OCI-LY7 (cell line): ENCODE results near the gene CEP68. TPM values are rescaled to one million over a fixed set of nuclear protein-coding genes. Genes with fewer than 3 reads are reported as not detected.

ENCODE experiments used
- BruUV-seq: library from RNA; stranded (reverse); fragments of 400-500 nt; replicated peaks from 2 replicates; lab custom pipeline; 2021; lab: Mats Ljungman, UMichigan
- CTCF ChIA-PET: fragments of 300-600 bp; sonication (Branson Sonifier 250); formaldehyde crosslinking; loops from one replicate; lab custom pipeline; 2022; ENCODE audit warnings: antibody characterized with exemption; ENCODE audit not compliant: unreplicated experiment; lab: Charles Lee
- POLR2A ChIA-PET: fragments of 300-600 bp; sonication (Branson Sonifier 250); formaldehyde crosslinking; loops from one replicate; lab custom pipeline; 2022; ENCODE audit warnings: antibody characterized with exemption; lab: Charles Lee
- DNase-seq: peaks from one replicate; pipeline ENCODE4 v3.0.0-alpha.2; 2015; ENCODE audit warnings: low spot score
- H2AFZ ChIP-seq: fragments of 200-600 bp; sonication (generic), shearing (Covaris generic); 2 replicates; pipeline ENCODE4 v1.6.1; 2014; ENCODE audit warnings: mild to moderate bottlenecking, antibody characterized with exemption, low read length, moderate library complexity
- H3K27ac ChIP-seq: fragments of 200-600 bp; sonication (generic); 2 replicates; pipeline ENCODE4 v1.5.1; 2014; ENCODE audit warnings: mixed run types, low read depth, mild to moderate bottlenecking, moderate library complexity, low read length, inconsistent platforms; ENCODE audit not compliant: poor library complexity, severe bottlenecking
- H3K36me3 ChIP-seq: fragments of 200-600 bp; sonication (generic); 2 replicates; pipeline ENCODE4 v1.6.1; 2014; ENCODE audit warnings: mild to moderate bottlenecking, antibody characterized with exemption, low read length, moderate library complexity, mixed read lengths; ENCODE audit not compliant: insufficient read depth
- H3K4me1 ChIP-seq: fragments of 200-600 bp; sonication (generic); 2 replicates; pipeline ENCODE4 v1.5.1; 2014; ENCODE audit warnings: mild to moderate bottlenecking, low read length; ENCODE audit not compliant: insufficient read depth, poor library complexity, severe bottlenecking
- H3K4me2 ChIP-seq: fragments of 200-600 bp; sonication (generic); 2 replicates; pipeline ENCODE4 v1.6.1; 2014; ENCODE audit warnings: mild to moderate bottlenecking, low read length
- H3K4me3 ChIP-seq: fragments of 200-600 bp; sonication (generic); 2 replicates; pipeline ENCODE4 v1.5.1; 2014; ENCODE audit warnings: mild to moderate bottlenecking, low read depth, low read length; ENCODE audit not compliant: poor library complexity, severe bottlenecking
- H3K79me2 ChIP-seq: fragments of 200-600 bp; sonication (generic); 2 replicates; pipeline ENCODE4 v1.6.1; 2016; ENCODE audit warnings: low read depth, mild to moderate bottlenecking, low read length, moderate library complexity, mixed read lengths; ENCODE audit not compliant: insufficient read depth
- H3K9me2 ChIP-seq: fragments of 200-600 bp; sonication (generic); 2 replicates; pipeline ENCODE4 v1.6.1; 2016; ENCODE audit warnings: mild to moderate bottlenecking, low read length, mixed read lengths; ENCODE audit not compliant: insufficient read depth
- H3K9me3 ChIP-seq: fragments of 200-600 bp; sonication (generic); 2 replicates; pipeline ENCODE4 v1.6.1; 2014; ENCODE audit warnings: mild to moderate bottlenecking, mixed run types, low read length, mixed read lengths
- H4K20me1 ChIP-seq: fragments of 200-600 bp; sonication (generic); 2 replicates; pipeline ENCODE4 v1.6.1; 2014; ENCODE audit warnings: mild to moderate bottlenecking, antibody characterized with exemption, low read length, moderate library complexity, mixed read lengths; ENCODE audit not compliant: insufficient read depth
- CTCF ChIP-seq: fragments of 200-600 bp; sonication (generic); conservative IDR thresholded peaks from 2 replicates; pipeline ENCODE4 v1.5.1; 2014; ENCODE audit warnings: mild to moderate bottlenecking, antibody characterized with exemption, low read length, moderate library complexity, mixed read lengths
- EZH2phosphoT487 ChIP-seq: fragments of 200-600 bp; sonication (generic); IDR thresholded peaks from 2 replicates; pipeline ENCODE4 v1.6.1; 2018; ENCODE audit warnings: low read depth, borderline replicate concordance, mild to moderate bottlenecking, mixed run types, antibody characterized with exemption, low read length, moderate library complexity, mixed read lengths
- intact Hi-C: fragments of 100-400 bp; cut with micrococcal nuclease; formaldehyde crosslinking; loops from one replicate; pipeline ENCODE4 v1.10.0; 2022; ENCODE audit not compliant: unreplicated experiment
- total RNA-seq, 2 experiments: library from RNA; depleted of rRNA in 1 of 2; stranded (reverse); fragments of >200 nt in 1 of 2; shearing (Covaris generic) in 1 of 2; gene quantifications; 2 replicates each; pipeline ENCODE4 v1.2.3, GENCODE V29; 2014 to 2022

Gene CEP68
- total RNA-seq, 2 experiments from 2014 or later, result 8.7 to 17.1 TPM

- ChIA-PET CTCF (interaction anchor here (0.9 kb wide), 1 partner anchor 92 kb away, joined by 3 read pairs; no protein-coding TSS in a partner anchor), POLR2A (interaction anchor here (0.9 kb wide), 1 partner anchor 26 kb away, joined by 3 read pairs; no protein-coding TSS in a partner anchor)
These were observed 32.5 kb upstream of the CEP68 start for GRCh38 chr2:65023742-65024141.

GRCh38 chr2:65024149-65024829 is 31.9 kb upstream of the CEP68 start:
- no peak for DNase-seq
- H3K9me2 ChIP-seq, result no peaks in the 10 kb centered on the region
- peaks cover 41% of the 10 kb centered on the region for H3K4me1 ChIP-seq
- no peak overlapping the region for H3K4me3 ChIP-seq
- H3K79me2 ChIP-seq, result no peaks in the 10 kb centered on the region
- no peak overlapping the region for H2AFZ ChIP-seq
- peaks cover 43% of the 10 kb centered on the region for H3K36me3 ChIP-seq
- ChIA-PET POLR2A (interaction anchor here (0.9 to 1.3 kb wide), 2 partner anchors 27 to 109 kb away, joined by 3 to 4 read pairs; no protein-coding TSS in a partner anchor), CTCF (interaction anchor here (0.9 kb wide), 1 partner anchor 93 kb away, joined by 3 read pairs; no protein-coding TSS in a partner anchor)
- no peaks in the 10 kb centered on the region for H4K20me1 ChIP-seq
- no peak overlapping the region for H3K4me2 ChIP-seq
- BruUV-seq, result no TSS peak
- no peak for TF ChIP-seq EZH2phosphoT487
- TF ChIP-seq CTCF, result no peak
- H3K27ac ChIP-seq, result no peak overlapping the region
- intact Hi-C loops, result no loop called here
- no peaks in the 10 kb centered on the region for H3K9me3 ChIP-seq

More at GRCh38 chr2:65023742-65024141, 32.5 kb upstream of the CEP68 start:
- Histone ChIP-seq H3K4me3 (no peak overlapping the region), H3K4me1 (peaks cover 35% of the 10 kb centered on the region), H3K36me3 (peaks cover 48% of the 10 kb centered on the region), H3K9me3 (no peaks in the 10 kb centered on the region), H4K20me1 (no peaks in the 10 kb centered on the region), H3K4me2 (no peak overlapping the region), H3K9me2 (no peaks in the 10 kb centered on the region), H2AFZ (no peak overlapping the region), H3K27ac (no peak overlapping the region), H3K79me2 (no peaks in the 10 kb centered on the region)
- no peak for TF ChIP-seq EZH2phosphoT487
- no peak for TF ChIP-seq CTCF
- no TSS peak for BruUV-seq
- no peak for DNase-seq
- intact Hi-C loops, result no loop called here
